HepG2 (cell line): ENCODE data around the gene ZNF513. TPM values are rescaled to one million over a fixed set of nuclear protein-coding genes. Genes with fewer than 3 reads are reported as not detected.
A peak's percentile ranks its signal among the peaks of the same experiment; 100 is the strongest.

Experiments used
- AKAP8 ChIP-seq: sonication (generic); formaldehyde crosslinking; IDR thresholded peaks from 2 replicates; pipeline ENCODE4 v1.5.1; 2020; ENCODE audit warnings: mild to moderate bottlenecking, missing genetic modification reagents
- ATF2 ChIP-seq: sonication (generic); formaldehyde crosslinking; IDR thresholded peaks from 2 replicates; pipeline ENCODE4 v1.4.0; 2020; ENCODE audit warnings: missing genetic modification reagents
- DZIP1 ChIP-seq: sonication (generic); formaldehyde crosslinking; IDR thresholded peaks from 2 replicates; pipeline ENCODE4 v1.5.0; 2020; ENCODE audit warnings: mild to moderate bottlenecking, missing genetic modification reagents
- MAZ ChIP-seq, 2 experiments: sonication (generic) in 1 of 2; formaldehyde crosslinking in 1 of 2; IDR thresholded peaks; 2 replicates each; pipeline versions ENCODE4 v1.5.0 to v1.6.1; 2012 to 2020; ENCODE audit warnings: low read depth in 2 of 2, mild to moderate bottlenecking in 2 of 2, borderline replicate concordance in 1 of 2, improper control_type of control experiment in 1 of 2, low read length in 1 of 2, missing genetic modification reagents in 1 of 2, moderate library complexity in 1 of 2
- POLR2A ChIP-seq, 2 experiments: IDR thresholded peaks; 2 replicates each; pipeline ENCODE4 v1.6.1; 2011; ENCODE audit warnings: low read depth in 2 of 2, low read length in 2 of 2, mild to moderate bottlenecking in 1 of 2, moderate library complexity in 1 of 2; ENCODE audit not compliant: insufficient read depth in 1 of 2
- RARG ChIP-seq: sonication (generic); formaldehyde crosslinking; IDR thresholded peaks from 2 replicates; pipeline ENCODE4 v1.4.0; 2020; ENCODE audit warnings: low read depth, mild to moderate bottlenecking, missing genetic modification reagents
- RBM22 ChIP-seq: fragments of 200-400 bp; formaldehyde crosslinking; optimal IDR thresholded peaks from 2 replicates; pipeline ENCODE3; 2017; ENCODE audit warnings: mild to moderate bottlenecking, low read length, moderate library complexity
- REXO4 ChIP-seq: sonication (generic); formaldehyde crosslinking; IDR thresholded peaks from 2 replicates; pipeline ENCODE4 v1.8.0; 2022; ENCODE audit warnings: missing genetic modification reagents, mild to moderate bottlenecking, borderline replicate concordance
- SIN3B ChIP-seq: fragments of 150-350 bp; IDR thresholded peaks from 2 replicates; pipeline ENCODE4 v1.6.1; 2014; ENCODE audit warnings: low read length
- STAT5B ChIP-seq: sonication (generic); formaldehyde crosslinking; IDR thresholded peaks from 2 replicates; pipeline ENCODE4 v1.4.0; 2020; ENCODE audit warnings: missing genetic modification reagents
- TARDBP ChIP-seq: sonication (generic); formaldehyde crosslinking; IDR thresholded peaks from 2 replicates; pipeline ENCODE4 v1.8.0; 2022; ENCODE audit warnings: mild to moderate bottlenecking, missing genetic modification reagents
- TMF1 ChIP-seq: sonication (generic); formaldehyde crosslinking; IDR thresholded peaks from 2 replicates; pipeline ENCODE4 v1.8.1; 2022; ENCODE audit warnings: low read depth, missing genetic modification reagents
- TSC22D2 ChIP-seq: sonication (generic); formaldehyde crosslinking; IDR thresholded peaks from 2 replicates; pipeline ENCODE4 v1.5.1; 2020; ENCODE audit warnings: missing genetic modification reagents, mild to moderate bottlenecking, borderline replicate concordance
- ZBTB10 ChIP-seq: sonication (generic); formaldehyde crosslinking; IDR thresholded peaks from 2 replicates; pipeline ENCODE4 v1.4.0; 2020; ENCODE audit warnings: missing genetic modification reagents, borderline replicate concordance
- ZNF44 ChIP-seq: sonication (generic); formaldehyde crosslinking; IDR thresholded peaks from 2 replicates; pipeline ENCODE4 v1.5.1; 2020; ENCODE audit warnings: mild to moderate bottlenecking, missing genetic modification reagents
- ZNF496 ChIP-seq: sonication (generic); formaldehyde crosslinking; IDR thresholded peaks from 2 replicates; pipeline ENCODE4 v1.8.1; 2023; ENCODE audit warnings: mild to moderate bottlenecking, moderate library complexity, missing genetic modification reagents; ENCODE audit not compliant: insufficient replicate concordance
- ZNF557 ChIP-seq: sonication (generic); formaldehyde crosslinking; IDR thresholded peaks from 2 replicates; pipeline ENCODE4 v1.4.0; 2020; ENCODE audit warnings: missing genetic modification reagents
- ZNF639 ChIP-seq: conservative IDR thresholded peaks from 2 replicates; pipeline ENCODE4 v1.6.1; 2018; ENCODE audit warnings: missing genetic modification reagents
- ZNF710 ChIP-seq: sonication (generic); formaldehyde crosslinking; IDR thresholded peaks from 2 replicates; pipeline ENCODE4 v1.5.0; 2020; ENCODE audit warnings: mild to moderate bottlenecking, missing genetic modification reagents, borderline replicate concordance
- ZNF891 ChIP-seq: sonication (generic); formaldehyde crosslinking; IDR thresholded peaks from 2 replicates; pipeline ENCODE4 v1.5.0; 2020; ENCODE audit warnings: mild to moderate bottlenecking, missing genetic modification reagents
- polyA plus RNA-seq, 8 experiments: library from polyadenylated mRNA; depleted of rRNA in 3 of 8; stranded (reverse) in 7 of 8; unstranded in 1 of 8; fragments of >200 nt; fragmentation: Illumina TruSeq in 4 of 8; extraction: Trizol in 4 of 8; gene quantifications; 2 replicates each; pipeline versions ENCODE4 v1.2.1 to v1.2.3, GENCODE V29; 2011 to 2016; ENCODE audit warnings: low read depth in 4 of 8, missing spikeins in 1 of 8, mixed read lengths in 1 of 8; ENCODE audit not compliant: insufficient read depth in 1 of 8
- total RNA-seq, 5 experiments: library from RNA; depleted of rRNA; stranded (reverse); fragments of >200 nt; fragmentation: Illumina TruSeq; extraction: Trizol; gene quantifications; 2 replicates each; pipeline ENCODE4 v1.2.3, GENCODE V29; 2016; ENCODE audit warnings: low read depth in 1 of 5

The ZNF513 gene
- total and polyA plus RNA-seq, 2 of the 13 experiments (the other 11 are each of a cell fraction or from before 2014, with no cell fraction given), result 4.9 to 6.3 TPM

GRCh38 chr2:27356056-27356381 is 24.5 kb downstream of the ZNF513 start (continued):
- peak; percentile 87; the same call in 1 of the 2 replicates for TF ChIP-seq ZNF710 (CRISPR knock-in tag)
- peak; percentile 82; the same call in 1 of the 2 replicates for TF ChIP-seq ZNF44
- no peak; the same call in 1 of the 2 replicates for TF ChIP-seq ZBTB10 (CRISPR knock-in tag)
- TF ChIP-seq DZIP1 (CRISPR knock-in tag), result 0 out of 2 replicates have a peak, but pooled peaks have one; percentile 14
- TF ChIP-seq POLR2A (IDR thresholded peaks at IDR 0.05; ENCODE audit: insufficient read depth in 1 of 2, low read depth in 2 of 2, low read length in 2 of 2), result peak in 1 of 2 experiments; percentile 90; a peak in 3 of 4 replicates
- TF ChIP-seq ZNF496 (CRISPR knock-in tag), result no peak
- no peak for TF ChIP-seq ZNF639 (CRISPR knock-in tag)
- 0 out of 2 replicates have a peak, but pooled peaks have one; percentile 66 for TF ChIP-seq SIN3B
- no peak; the same call in 1 of the 2 replicates for TF ChIP-seq TMF1
- no peak for TF ChIP-seq TARDBP (CRISPR knock-in tag)
- TF ChIP-seq RBM22, result no peak
- TF ChIP-seq ZNF891 (CRISPR knock-in tag), result no peak; the same call in none of the 2 replicates
- no peak for TF ChIP-seq ATF2 (CRISPR knock-in tag)
- 0 out of 2 replicates have a peak, but pooled peaks have one; percentile 40 for TF ChIP-seq AKAP8
- TF ChIP-seq REXO4 (CRISPR knock-in tag), result no peak
- no peak for TF ChIP-seq MAZ (IDR thresholded peaks at IDR 0.05; ENCODE audit: borderline replicate concordance, low read depth, low read length)
- no peak for TF ChIP-seq MAZ (CRISPR knock-in tag; IDR thresholded peaks at IDR 0.05; ENCODE audit: low read depth)
- 0 out of 2 replicates have a peak, but pooled peaks have one; percentile 9 for TF ChIP-seq TSC22D2 (CRISPR knock-in tag)
- 0 out of 2 replicates have a peak, but pooled peaks have one; percentile 34 for TF ChIP-seq ZNF557 (CRISPR knock-in tag)
- peak; percentile 13; the same call in 1 of the 2 replicates for TF ChIP-seq RARG (CRISPR knock-in tag)
- TF ChIP-seq STAT5B (CRISPR knock-in tag), result no peak
